IPS-18a (cell line): ENCODE results near the gene MXD1.

Experiments
- H3K27ac ChIP-seq: one replicate; pipeline ENCODE4 v1.5.1; 2013; ENCODE audit warnings: low read length
- H3K27me3 ChIP-seq: one replicate; pipeline ENCODE4 v1.6.1; 2013; ENCODE audit warnings: mild to moderate bottlenecking, low read length; ENCODE audit not compliant: control insufficient read depth, insufficient read depth
- H3K36me3 ChIP-seq: one replicate; pipeline ENCODE4 v1.6.1; 2013; ENCODE audit warnings: low read depth, low read length; ENCODE audit not compliant: control insufficient read depth
- H3K4me1 ChIP-seq: one replicate; pipeline ENCODE4 v1.6.1; 2013; ENCODE audit warnings: low read depth, low read length; ENCODE audit not compliant: control insufficient read depth
- H3K4me3 ChIP-seq: one replicate; pipeline ENCODE4 v1.5.1; 2013; ENCODE audit warnings: low read length
- H3K9ac ChIP-seq: one replicate; pipeline ENCODE4 v1.6.1; 2013; ENCODE audit warnings: mild to moderate bottlenecking, low read length, moderate library complexity
- H3K9me3 ChIP-seq: one replicate; pipeline ENCODE4 v1.6.1; 2013; ENCODE audit warnings: low read depth, low read length; ENCODE audit not compliant: control insufficient read depth

The MXD1 gene

DNA sequence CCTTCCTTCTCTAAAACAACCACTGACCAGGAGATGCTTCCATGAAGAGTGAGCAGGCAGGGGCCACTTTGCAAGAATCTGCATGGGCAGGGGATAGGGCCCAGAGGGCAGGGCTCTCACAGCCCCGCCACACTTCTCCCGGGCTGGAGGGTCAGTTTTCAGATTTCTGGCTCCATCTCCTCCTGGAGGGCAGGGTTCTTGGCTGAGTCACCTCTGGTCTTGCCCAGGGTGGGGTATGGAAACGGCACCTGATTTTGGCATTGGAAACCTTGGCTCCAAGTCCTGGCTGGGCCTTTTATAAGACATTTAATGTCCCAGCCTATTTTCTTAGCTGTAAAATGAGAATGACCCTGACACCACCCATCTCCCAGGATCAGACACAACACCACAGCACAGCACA is 74.1 kb downstream of the MXD1 start:
- no peak overlapping the region for H3K9ac ChIP-seq
- H3K9me3 ChIP-seq: no peaks in the 10 kb centered on the region
- no peaks in the 10 kb centered on the region for H3K36me3 ChIP-seq
- H3K4me3 ChIP-seq: no peak overlapping the region
- no peaks in the 10 kb centered on the region for H3K4me1 ChIP-seq
- H3K27ac ChIP-seq: no peak overlapping the region
- no peaks in the 10 kb centered on the region for H3K27me3 ChIP-seq

DNA sequence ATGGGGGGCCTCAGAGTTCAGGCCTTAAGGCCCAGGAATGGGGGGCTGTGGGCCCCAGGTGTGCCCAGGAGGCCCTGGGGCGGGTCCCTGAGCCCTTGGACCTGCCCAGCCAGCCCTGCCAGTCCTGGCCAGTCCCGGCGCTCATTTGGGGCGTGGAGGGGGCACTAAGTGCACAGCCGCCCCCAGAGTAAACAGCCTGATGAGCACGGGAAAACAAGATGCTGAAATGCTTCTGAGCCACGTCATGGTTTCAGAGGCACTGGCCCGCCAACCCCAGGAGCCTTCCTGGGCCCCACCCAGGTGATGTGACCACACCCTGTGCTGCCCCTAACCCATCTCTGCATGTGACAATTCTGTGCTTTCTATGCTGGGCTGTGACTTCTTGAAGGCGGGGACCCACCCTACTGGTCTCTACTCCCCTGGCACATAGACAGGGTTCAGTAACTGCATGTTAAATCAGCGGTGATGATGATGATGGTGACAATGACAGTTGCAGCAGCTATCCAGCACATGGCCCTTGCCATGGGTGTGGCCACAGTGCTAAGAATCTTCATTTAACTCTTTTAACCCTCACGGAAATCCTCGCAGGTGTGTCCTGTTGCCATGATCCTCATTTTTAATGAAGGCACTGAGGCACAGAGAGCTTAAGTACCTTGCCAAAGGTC is 74.7 kb downstream of the MXD1 start:
- Histone ChIP-seq H3K9ac (no peak overlapping the region), H3K27ac (no peak overlapping the region)

More for the DNA sequence above, 74.7 kb downstream of the MXD1 start:
- Histone ChIP-seq H3K27me3 (no peaks in the 10 kb centered on the region), H3K4me1 (no peaks in the 10 kb centered on the region), H3K9me3 (no peaks in the 10 kb centered on the region), H3K36me3 (no peaks in the 10 kb centered on the region), H3K4me3 (no peak overlapping the region)
